ENCODE results near the gene MRGPRE.

Gene MRGPRE

DNA sequence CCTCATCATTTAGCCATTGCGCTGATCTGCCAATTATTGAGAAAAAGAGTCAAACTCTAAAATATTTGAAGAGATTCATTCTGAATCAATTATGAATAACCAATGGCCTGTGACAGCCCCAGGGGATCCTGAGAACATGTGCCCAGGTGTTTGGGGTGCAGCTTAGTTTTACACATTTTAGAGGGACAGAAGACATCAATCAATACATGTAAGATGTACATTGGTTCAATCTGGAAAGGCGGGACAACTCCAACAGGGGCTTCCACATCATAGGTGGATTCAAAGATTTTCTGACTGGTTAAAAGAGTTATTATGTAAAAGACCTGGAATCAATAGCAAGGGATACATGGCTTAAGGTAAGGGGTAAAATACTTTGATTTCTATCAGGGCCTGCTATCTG lies 4.9 kb upstream of the MRGPRE start:
- CTCF ChIA-PET = no interaction called here
- TF ChIP-seq, protein P1, sequence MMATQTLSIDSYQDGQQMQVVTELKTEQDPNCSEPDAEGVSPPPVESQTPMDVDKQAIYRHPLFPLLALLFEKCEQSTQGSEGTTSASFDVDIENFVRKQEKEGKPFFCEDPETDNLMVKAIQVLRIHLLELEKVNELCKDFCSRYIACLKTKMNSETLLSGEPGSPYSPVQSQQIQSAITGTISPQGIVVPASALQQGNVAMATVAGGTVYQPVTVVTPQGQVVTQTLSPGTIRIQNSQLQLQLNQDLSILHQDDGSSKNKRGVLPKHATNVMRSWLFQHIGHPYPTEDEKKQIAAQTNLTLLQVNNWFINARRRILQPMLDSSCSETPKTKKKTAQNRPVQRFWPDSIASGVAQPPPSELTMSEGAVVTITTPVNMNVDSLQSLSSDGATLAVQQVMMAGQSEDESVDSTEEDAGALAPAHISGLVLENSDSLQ (IDR thresholded peaks at IDR 0.05) = 0 out of 2 replicates have a peak, but pooled peaks have one; percentile 15
- no peak for TF ChIP-seq HDGF (IDR thresholded peaks at IDR 0.05; ENCODE audit: borderline replicate concordance)
- no peak for DNase-seq (ENCODE audit: extremely low spot score)
- POLR2A ChIA-PET = no interaction called here

DNA sequence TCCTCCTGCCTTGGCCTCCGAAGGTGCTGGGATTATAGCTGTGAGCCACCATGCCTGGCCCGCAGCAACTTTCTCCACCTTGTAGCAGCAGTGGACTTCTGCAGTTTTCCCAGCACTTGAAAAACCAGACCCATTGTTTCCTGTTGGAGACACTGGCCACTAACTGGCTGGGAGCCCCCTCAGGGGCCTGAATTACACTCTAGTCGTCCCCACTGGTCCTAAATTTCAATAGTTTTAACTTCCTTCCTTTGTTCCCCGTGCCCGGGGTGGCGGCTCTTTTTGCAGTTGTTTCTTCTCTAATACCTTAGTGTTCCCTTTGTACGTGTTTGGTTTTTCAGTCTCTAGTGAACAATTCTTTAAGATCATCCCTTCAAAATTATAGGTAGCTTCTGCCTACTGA lies 2.6 kb upstream of the MRGPRE start:
- POLR2A ChIA-PET = no interaction called here
- CTCF ChIA-PET = no interaction called here
- TF ChIP-seq ARNT (IDR thresholded peaks at IDR 0.05) (no peak), LEF1 (IDR thresholded peaks at IDR 0.05; ENCODE audit: borderline replicate concordance) (no peak), BHLHE40 (IDR thresholded peaks at IDR 0.05; ENCODE audit: borderline replicate concordance) (no peak), ZNF384 (IDR thresholded peaks at IDR 0.05) (no peak), L3MBTL2 (conservative IDR thresholded peaks at IDR 0.05) (no peak), HDGF (IDR thresholded peaks at IDR 0.05; ENCODE audit: borderline replicate concordance) (no peak), NFRKB (IDR thresholded peaks at IDR 0.05) (no peak), FOXM1 (IDR thresholded peaks at IDR 0.05; ENCODE audit: borderline replicate concordance) (no peak), ELF4 (IDR thresholded peaks at IDR 0.05) (no peak), FOXA1 (IDR thresholded peaks at IDR 0.05) (no peak), SP1 (IDR thresholded peaks at IDR 0.05) (no peak), TARDBP (IDR thresholded peaks at IDR 0.05) (no peak), SUZ12 (IDR thresholded peaks at IDR 0.05) (no peak), FOXK2 (IDR thresholded peaks at IDR 0.05) (no peak), CTBP1 (IDR thresholded peaks at IDR 0.05; ENCODE audit: borderline replicate concordance) (no peak)
- TF ChIP-seq, protein P1 (IDR thresholded peaks at IDR 0.05) = no peak
- DNase-seq (ENCODE audit: extremely low spot score) = no peak

DNA sequence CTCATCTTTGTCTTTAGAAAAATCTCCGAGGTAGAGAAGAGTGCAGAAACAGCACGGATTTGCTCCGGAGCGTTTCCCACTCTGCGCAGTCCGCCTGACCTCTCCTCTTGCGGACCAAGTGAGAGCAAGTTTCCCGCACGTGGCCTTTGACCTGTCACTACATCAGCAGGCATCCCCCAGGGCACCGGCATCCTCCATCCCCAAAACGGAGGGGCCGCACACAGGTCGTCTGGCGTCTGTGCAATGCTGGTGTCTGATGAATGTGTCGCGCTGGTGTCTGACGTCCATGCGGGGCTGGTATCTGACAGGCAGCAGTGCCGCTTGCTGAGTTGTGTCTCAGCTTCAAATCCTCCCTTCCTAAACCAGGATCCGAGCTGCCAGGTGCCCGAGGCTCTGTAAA lies 739 bp upstream of the MRGPRE start:
- no peak for DNase-seq (ENCODE audit: extremely low spot score)
- ChIA-PET CTCF (no interaction called here), POLR2A (no interaction called here)
- TF ChIP-seq NFRKB (IDR thresholded peaks at IDR 0.05) (no peak), ELF4 (IDR thresholded peaks at IDR 0.05) (no peak), SP1 (IDR thresholded peaks at IDR 0.05) (no peak)

DNA sequence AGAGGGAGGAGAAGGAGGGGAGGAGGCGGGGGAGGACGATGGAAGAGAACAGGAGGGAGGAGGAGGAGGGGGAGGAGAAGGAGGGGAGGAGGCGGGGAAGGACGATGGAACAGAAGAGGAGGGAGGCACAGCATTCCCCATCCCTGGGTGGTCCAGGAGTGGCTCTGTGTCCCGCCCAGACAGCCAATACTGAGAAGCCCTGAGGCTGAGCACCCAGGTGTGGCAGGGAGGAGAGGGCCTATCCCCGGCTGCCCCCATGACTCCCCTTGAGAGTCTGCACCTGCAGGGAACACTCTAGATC lies 717 bp downstream of the MRGPRE start:
- ChIA-PET CTCF (no interaction called here), POLR2A (no interaction called here)
- no peak for DNase-seq (ENCODE audit: extremely low spot score)
- TF ChIP-seq BHLHE40 (IDR thresholded peaks at IDR 0.05; ENCODE audit: borderline replicate concordance) (no peak), HDGF (IDR thresholded peaks at IDR 0.05; ENCODE audit: borderline replicate concordance) (no peak), NFRKB (IDR thresholded peaks at IDR 0.05) (no peak), LEF1 (IDR thresholded peaks at IDR 0.05; ENCODE audit: borderline replicate concordance) (no peak)

DNA sequence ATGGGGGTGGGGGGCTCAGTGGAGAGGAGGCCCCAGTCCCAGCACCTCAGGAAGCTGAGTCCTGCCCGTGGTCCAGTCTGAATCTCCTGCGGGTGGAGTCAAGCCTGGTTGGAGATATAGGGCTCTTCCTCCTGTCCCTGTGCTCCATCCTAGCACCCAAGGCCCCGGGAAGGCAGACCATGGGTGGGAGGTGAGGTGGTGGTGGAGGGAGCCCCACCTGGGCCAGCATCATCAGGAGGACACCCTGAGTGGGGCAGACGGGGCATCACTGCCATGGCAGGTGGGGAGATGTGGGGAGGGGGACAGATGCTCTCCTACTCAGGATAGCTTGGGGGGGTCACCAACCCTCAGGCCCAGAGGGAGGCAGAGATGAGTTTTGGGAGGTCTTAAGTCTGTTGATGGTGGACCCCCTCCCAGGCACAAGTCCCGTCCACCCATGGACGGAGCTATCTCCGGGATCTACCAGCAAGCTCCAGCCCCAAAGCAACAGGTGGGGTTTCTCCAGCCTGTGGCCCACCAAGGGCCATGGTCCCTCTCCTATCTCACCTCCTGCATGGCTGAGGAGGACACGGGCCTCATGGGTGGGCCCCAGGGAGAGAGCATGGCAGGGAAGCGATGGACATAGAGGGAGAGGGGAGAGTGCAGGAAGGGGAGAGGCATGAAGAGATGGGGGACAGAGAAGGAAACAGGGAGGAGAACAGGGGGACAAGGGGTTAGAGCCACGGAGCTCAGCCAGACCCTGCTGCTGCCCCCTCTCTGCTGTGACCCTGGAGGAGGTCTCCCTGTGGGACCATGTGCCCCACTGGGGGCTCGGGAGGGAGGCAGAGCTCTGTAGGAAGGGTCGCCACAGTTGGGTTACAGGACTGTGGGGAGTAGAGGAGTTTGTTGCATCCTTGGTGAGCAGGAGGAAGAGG lies 1.3 kb downstream of the MRGPRE start:
- DNase-seq (ENCODE audit: extremely low spot score) = no peak
- CTCF ChIA-PET = no interaction called here
- POLR2A ChIA-PET = no interaction called here
- TF ChIP-seq ELF4 (IDR thresholded peaks at IDR 0.05) (no peak), ZNF384 (IDR thresholded peaks at IDR 0.05) (no peak), FOXA1 (IDR thresholded peaks at IDR 0.05) (no peak), SUZ12 (IDR thresholded peaks at IDR 0.05) (no peak), CTBP1 (IDR thresholded peaks at IDR 0.05; ENCODE audit: borderline replicate concordance) (no peak), FOXM1 (IDR thresholded peaks at IDR 0.05; ENCODE audit: borderline replicate concordance) (no peak), BHLHE40 (IDR thresholded peaks at IDR 0.05; ENCODE audit: borderline replicate concordance) (no peak), NFRKB (IDR thresholded peaks at IDR 0.05) (no peak), FOXK2 (IDR thresholded peaks at IDR 0.05) (no peak), HDGF (IDR thresholded peaks at IDR 0.05; ENCODE audit: borderline replicate concordance) (no peak), SP1 (IDR thresholded peaks at IDR 0.05) (no peak)
- TF ChIP-seq, protein P1 (IDR thresholded peaks at IDR 0.05) = no peak

DNA sequence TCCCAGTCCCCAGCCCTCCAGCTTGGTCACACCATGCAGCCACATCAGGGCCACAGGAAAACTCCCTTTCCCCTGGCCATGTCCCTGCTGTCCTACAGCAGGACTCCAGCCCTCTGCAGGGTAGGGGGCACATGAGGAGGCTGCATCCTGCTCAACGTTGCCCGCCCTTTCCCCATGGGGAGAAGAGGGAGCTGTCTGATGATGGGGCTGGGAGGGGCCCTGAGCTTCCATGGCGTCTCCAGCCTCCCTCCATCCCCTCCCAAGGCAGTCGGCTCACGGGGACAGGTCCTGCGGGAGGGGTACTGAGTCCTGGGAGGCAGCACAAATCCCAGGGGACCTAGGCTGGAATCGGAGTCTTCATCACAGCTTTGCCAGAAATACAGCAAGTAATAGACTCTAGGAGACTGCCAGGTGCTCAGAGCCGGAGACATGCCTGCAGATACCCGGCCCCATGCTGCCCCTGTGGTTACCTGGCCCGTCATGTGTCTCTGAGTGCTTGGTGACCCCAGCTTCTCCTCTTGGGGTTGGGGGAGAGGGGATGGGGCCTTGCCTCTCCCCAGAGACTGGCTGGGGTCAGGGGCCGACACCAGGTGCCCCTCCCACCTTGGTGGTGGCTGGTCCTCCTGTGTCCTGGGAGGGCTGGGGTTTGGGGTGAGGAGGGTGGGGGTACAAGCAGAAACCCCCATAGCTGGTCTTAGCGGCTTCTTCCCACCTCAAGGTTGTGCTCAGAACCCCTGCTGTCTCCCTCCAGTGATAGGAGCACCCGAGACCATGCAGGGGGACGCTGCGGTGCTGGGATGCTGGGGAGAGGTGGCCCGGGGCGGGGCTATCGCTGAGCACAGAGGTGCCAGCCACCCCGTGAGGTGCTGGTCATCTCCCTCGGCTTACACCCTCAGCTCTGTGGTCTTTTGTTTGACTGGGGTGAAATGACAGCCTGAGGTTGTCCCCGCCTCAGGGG lies 2.3 kb downstream of the MRGPRE start:
- POLR2A ChIA-PET = no interaction called here
- DNase-seq (ENCODE audit: extremely low spot score) = no peak
- CTCF ChIA-PET = no interaction called here
- no peak for TF ChIP-seq SUZ12 (IDR thresholded peaks at IDR 0.05)
- no peak for TF ChIP-seq ZNF384 (IDR thresholded peaks at IDR 0.05)
- no peak for TF ChIP-seq CTBP1 (IDR thresholded peaks at IDR 0.05; ENCODE audit: borderline replicate concordance)
- no peak for TF ChIP-seq LEF1 (IDR thresholded peaks at IDR 0.05; ENCODE audit: borderline replicate concordance)
- TF ChIP-seq HDGF (IDR thresholded peaks at IDR 0.05; ENCODE audit: borderline replicate concordance) = no peak
- no peak for TF ChIP-seq ELF4 (IDR thresholded peaks at IDR 0.05)
- TF ChIP-seq BHLHE40 (IDR thresholded peaks at IDR 0.05; ENCODE audit: borderline replicate concordance) = no peak
- TF ChIP-seq NFRKB (IDR thresholded peaks at IDR 0.05) = no peak
- TF ChIP-seq, protein P1 (IDR thresholded peaks at IDR 0.05) = no peak

Measured in HEK293T (cell line).